HUES64 (cell line): ENCODE data around the gene ARID5B.

Source experiments
- H3K27ac ChIP-seq: 2 replicates; pipeline ENCODE4 v1.7.0; 2013; ENCODE audit warnings: low read depth, low read length, inconsistent platforms
- H3K27me3 ChIP-seq: 2 replicates; pipeline ENCODE4 v1.6.1; 2013; ENCODE audit warnings: mild to moderate bottlenecking, low read length; ENCODE audit not compliant: insufficient read depth
- H3K36me3 ChIP-seq: 2 replicates; pipeline ENCODE4 v1.6.1; 2013; ENCODE audit warnings: mild to moderate bottlenecking, low read length; ENCODE audit not compliant: insufficient read depth
- H3K4me1 ChIP-seq: 2 replicates; pipeline ENCODE4 v1.6.1; 2013; ENCODE audit warnings: mild to moderate bottlenecking, low read length, moderate library complexity; ENCODE audit not compliant: insufficient read depth
- H3K4me3 ChIP-seq: 2 replicates; pipeline ENCODE4 v1.5.1; 2013; ENCODE audit warnings: mild to moderate bottlenecking, low read length, moderate library complexity
- H3K9ac ChIP-seq: 2 replicates; pipeline ENCODE4 v1.6.1; 2013; ENCODE audit warnings: mild to moderate bottlenecking, low read depth, low read length
- H3K9me3 ChIP-seq: 2 replicates; pipeline ENCODE4 v1.6.1; 2013; ENCODE audit warnings: low read depth, low read length; ENCODE audit not compliant: insufficient read depth
- WGBS: fragments of 150-250, 120-280 bp; methylation state at CpG from one replicate; pipeline ENCODE4 v1.1.7; 2013; ENCODE audit warnings: missing lambda C conversion rate; 5-methylcytosine and 5-hydroxymethylcytosine counted together

The ARID5B gene

GRCh38 chr10:62115321-62115720 lies 213.8 kb downstream of the ARID5B start:
- no peaks in the 10 kb centered on the region for H3K4me1 ChIP-seq
- H3K27ac ChIP-seq = no peak overlapping the region
- no peak overlapping the region for H3K9ac ChIP-seq
- no peaks in the 10 kb centered on the region for H3K9me3 ChIP-seq
- no peaks in the 10 kb centered on the region for H3K36me3 ChIP-seq
- 96% methylated on average over 4 of the region's 4 CpGs for WGBS
- no peak overlapping the region for H3K4me3 ChIP-seq
- no peaks in the 10 kb centered on the region for H3K27me3 ChIP-seq

GRCh38 chr10:62115842-62116241 lies 214.3 kb downstream of the ARID5B start:
- Histone ChIP-seq H3K4me1 (no peaks in the 10 kb centered on the region), H3K4me3 (no peak overlapping the region), H3K9ac (no peak overlapping the region), H3K9me3 (no peaks in the 10 kb centered on the region), H3K27ac (no peak overlapping the region), H3K27me3 (no peaks in the 10 kb centered on the region), H3K36me3 (no peaks in the 10 kb centered on the region)
- WGBS = 96% methylated on average over 4 of the region's 5 CpGs

GRCh38 chr10:62116896-62117295 lies 215.4 kb downstream of the ARID5B start:
- WGBS = 98% methylated on average over 6 of the region's 6 CpGs
- H3K27me3 ChIP-seq = no peaks in the 10 kb centered on the region
- no peak overlapping the region for H3K27ac ChIP-seq
- H3K4me1 ChIP-seq = no peaks in the 10 kb centered on the region
- no peak overlapping the region for H3K9ac ChIP-seq
- no peak overlapping the region for H3K4me3 ChIP-seq
- no peaks in the 10 kb centered on the region for H3K36me3 ChIP-seq
- H3K9me3 ChIP-seq = no peaks in the 10 kb centered on the region

- Histone ChIP-seq H3K36me3 (no peaks in the 10 kb centered on the region), H3K9me3 (no peaks in the 10 kb centered on the region), H3K4me1 (no peaks in the 10 kb centered on the region), H3K27ac (no peak overlapping the region), H3K9ac (no peak overlapping the region), H3K27me3 (no peaks in the 10 kb centered on the region), H3K4me3 (no peak overlapping the region)
- 83% methylated on average over 1 of the region's 1 CpG for WGBS
Observed at GRCh38 chr10:62121187-62121530, 219.7 kb downstream of the ARID5B start.

- no peak overlapping the region for H3K27ac ChIP-seq
- no peaks in the 10 kb centered on the region for H3K36me3 ChIP-seq
- no peak overlapping the region for H3K9ac ChIP-seq
- H3K4me3 ChIP-seq = no peak overlapping the region
- no peaks in the 10 kb centered on the region for H3K27me3 ChIP-seq
- no peaks in the 10 kb centered on the region for H3K4me1 ChIP-seq
- 0 out of 2 replicates have a peak, but pooled peaks cover 3% of the 10 kb centered on the region for H3K9me3 ChIP-seq
- WGBS = 94% methylated on average over 1 of the region's 2 CpGs
Observed at GRCh38 chr10:62127975-62128374, 226.5 kb downstream of the ARID5B start.

- no peak overlapping the region for H3K27ac ChIP-seq
- 97% methylated on average over 3 of the region's 3 CpGs for WGBS
Observed at GRCh38 chr10:62130948-62131347, 229.4 kb downstream of the ARID5B start.

GRCh38 chr10:62131724-62132123 lies 230.2 kb downstream of the ARID5B start:
- no peak overlapping the region for H3K9ac ChIP-seq
- no peak overlapping the region for H3K4me3 ChIP-seq
- no peaks in the 10 kb centered on the region for H3K27me3 ChIP-seq
- no peak overlapping the region for H3K27ac ChIP-seq
- no peaks in the 10 kb centered on the region for H3K36me3 ChIP-seq
- H3K9me3 ChIP-seq = 0 out of 2 replicates have a peak, but pooled peaks cover 3% of the 10 kb centered on the region
- H3K4me1 ChIP-seq = no peaks in the 10 kb centered on the region
- WGBS = 96% methylated on average over 4 of the region's 4 CpGs

More at GRCh38 chr10:62130948-62131347, 229.4 kb downstream of the ARID5B start:
- no peaks in the 10 kb centered on the region for H3K36me3 ChIP-seq
- no peaks in the 10 kb centered on the region for H3K27me3 ChIP-seq
- 0 out of 2 replicates have a peak, but pooled peaks cover 3% of the 10 kb centered on the region for H3K9me3 ChIP-seq
- H3K4me3 ChIP-seq = no peak overlapping the region
- no peak overlapping the region for H3K9ac ChIP-seq
- H3K4me1 ChIP-seq = no peaks in the 10 kb centered on the region

- Histone ChIP-seq H3K9ac (no peak overlapping the region), H3K27ac (no peak overlapping the region), H3K4me3 (no peak overlapping the region), H3K27me3 (no peaks in the 10 kb centered on the region), H3K4me1 (no peaks in the 10 kb centered on the region), H3K36me3 (no peaks in the 10 kb centered on the region), H3K9me3 (peaks cover 16% of the 10 kb centered on the region)
Observed at GRCh38 chr10:62133618-62134017, 232.1 kb downstream of the ARID5B start.

- Histone ChIP-seq H3K4me3 (no peak overlapping the region), H3K27ac (no peak overlapping the region), H3K4me1 (no peaks in the 10 kb centered on the region), H3K9ac (no peak overlapping the region), H3K36me3 (no peaks in the 10 kb centered on the region), H3K27me3 (no peaks in the 10 kb centered on the region), H3K9me3 (peaks cover 13% of the 10 kb centered on the region)
- WGBS = no CpG with 5 or more reads among the region's 3 CpGs
Observed at GRCh38 chr10:62136931-62137330, 235.4 kb downstream of the ARID5B start.
